Mesenchymal stem cell (in vitro differentiated cells and primary cell): ENCODE data around the gene ACOT8.

Experiments used
- DNase-seq: peaks from one replicate; pipeline ENCODE4 v3.0.0-alpha.2; 2013
- H2AFZ ChIP-seq: one replicate; pipeline ENCODE4 v1.6.1; 2013; ENCODE audit warnings: low read depth, mild to moderate bottlenecking, control low read depth, inconsistent platforms, low read length, moderate library complexity
- H2AK5ac ChIP-seq: 2 replicates; pipeline ENCODE4 v1.6.1; 2013; ENCODE audit warnings: low read length, moderate library complexity, mild to moderate bottlenecking, inconsistent platforms; ENCODE audit not compliant: severe bottlenecking
- H2BK120ac ChIP-seq: one replicate; pipeline ENCODE4 v1.6.1; 2013; ENCODE audit warnings: low read depth, mild to moderate bottlenecking, inconsistent platforms, low read length, moderate library complexity
- H2BK12ac ChIP-seq, 2 experiments: one replicate each; pipeline ENCODE4 v1.6.1; 2013; ENCODE audit warnings: inconsistent platforms in 2 of 2, low read length in 2 of 2, mild to moderate bottlenecking in 2 of 2, moderate library complexity in 2 of 2, control low read depth in 1 of 2
- H2BK15ac ChIP-seq: one replicate; pipeline ENCODE4 v1.6.1; 2013; ENCODE audit warnings: mild to moderate bottlenecking, low read depth, inconsistent platforms; ENCODE audit not compliant: poor library complexity, severe bottlenecking
- H2BK5ac ChIP-seq: 2 replicates; pipeline ENCODE4 v1.6.1; 2013; ENCODE audit warnings: low read depth, mild to moderate bottlenecking, low read length, control low read depth, inconsistent platforms; ENCODE audit not compliant: poor library complexity, severe bottlenecking
- H3K14ac ChIP-seq, 2 experiments: one replicate each; pipeline ENCODE4 v1.6.1; 2013; ENCODE audit warnings: inconsistent platforms in 2 of 2, low read length in 2 of 2, control low read depth in 1 of 2, mild to moderate bottlenecking in 1 of 2, moderate library complexity in 1 of 2
- H3K18ac ChIP-seq, 2 experiments: one replicate each; pipeline ENCODE4 v1.6.1; 2013; ENCODE audit warnings: inconsistent platforms in 2 of 2, low read length in 2 of 2, control low read depth in 1 of 2, low read depth in 1 of 2, mild to moderate bottlenecking in 1 of 2
- H3K23ac ChIP-seq, 2 experiments: one replicate each; pipeline ENCODE4 v1.6.1; 2013; ENCODE audit warnings: inconsistent platforms in 2 of 2, low read length in 2 of 2, mild to moderate bottlenecking in 2 of 2, moderate library complexity in 2 of 2, control low read depth in 1 of 2
- H3K27ac ChIP-seq: 2 replicates; pipeline ENCODE4 v1.5.1; 2013; ENCODE audit warnings: mild to moderate bottlenecking, moderate library complexity, low read length, control low read depth, inconsistent platforms; ENCODE audit not compliant: poor library complexity, severe bottlenecking
- H3K27me3 ChIP-seq, 2 experiments: 2 replicates each; pipeline versions ENCODE4 v1.6.1 to v1.7.0; 2013; ENCODE audit warnings: low read length in 2 of 2, mild to moderate bottlenecking in 2 of 2, moderate library complexity in 2 of 2, control low read depth in 1 of 2, inconsistent platforms in 1 of 2; ENCODE audit not compliant: control insufficient read depth in 1 of 2, insufficient read depth in 1 of 2
- H3K36me3 ChIP-seq, 2 experiments: 2 replicates each; pipeline versions ENCODE4 v1.6.1 to v1.7.0; 2013; ENCODE audit warnings: low read length in 2 of 2, control low read depth in 1 of 2, inconsistent platforms in 1 of 2, low read depth in 1 of 2, mild to moderate bottlenecking in 1 of 2; ENCODE audit not compliant: insufficient read depth in 2 of 2, control insufficient read depth in 1 of 2
- H3K4ac ChIP-seq, 2 experiments: one replicate each; pipeline ENCODE4 v1.6.1; 2013; ENCODE audit warnings: inconsistent platforms in 2 of 2, low read length in 2 of 2, mild to moderate bottlenecking in 2 of 2, moderate library complexity in 2 of 2, control low read depth in 1 of 2, low read depth in 1 of 2
- H3K4me1 ChIP-seq: 2 replicates; pipeline ENCODE4 v1.6.1; 2013; ENCODE audit warnings: low read depth, low read length, control low read depth; ENCODE audit not compliant: control insufficient read depth, insufficient read depth
- H3K4me2 ChIP-seq: 2 replicates; pipeline ENCODE4 v1.6.1; 2013; ENCODE audit warnings: low read length, mild to moderate bottlenecking, inconsistent platforms; ENCODE audit not compliant: poor library complexity, severe bottlenecking
- H3K4me3 ChIP-seq, 2 experiments: 2 replicates each; pipeline versions ENCODE4 v1.5.1 to v1.7.0; 2013; ENCODE audit warnings: low read length in 2 of 2, mild to moderate bottlenecking in 2 of 2, control low read depth in 1 of 2, low read depth in 1 of 2; ENCODE audit not compliant: insufficient read depth in 1 of 2
- H3K79me1 ChIP-seq: replicated peaks from 2 replicates; pipeline ENCODE4 v1.6.1; 2013; ENCODE audit warnings: mild to moderate bottlenecking, control low read depth, low read length, inconsistent platforms; ENCODE audit not compliant: poor library complexity, severe bottlenecking
- H3K9ac ChIP-seq: 2 replicates; pipeline ENCODE4 v1.7.0; 2013; ENCODE audit warnings: mild to moderate bottlenecking, low read length, moderate library complexity
- H3K9me3 ChIP-seq: 2 replicates; pipeline ENCODE4 v1.7.0; 2013; ENCODE audit warnings: mild to moderate bottlenecking, low read length; ENCODE audit not compliant: control insufficient read depth
- H4K8ac ChIP-seq: one replicate; pipeline ENCODE4 v1.6.1; 2013; ENCODE audit warnings: inconsistent platforms, mild to moderate bottlenecking, low read length, moderate library complexity
- H4K91ac ChIP-seq: one replicate; pipeline ENCODE4 v1.6.1; 2013; ENCODE audit warnings: mild to moderate bottlenecking, low read length, inconsistent platforms
- WGBS: methylation state at CpG from one replicate; pipeline ENCODE4 v1.1.7; 2013; ENCODE audit warnings: mixed read lengths; 5-methylcytosine and 5-hydroxymethylcytosine counted together

ACOT8 gene

DNA sequence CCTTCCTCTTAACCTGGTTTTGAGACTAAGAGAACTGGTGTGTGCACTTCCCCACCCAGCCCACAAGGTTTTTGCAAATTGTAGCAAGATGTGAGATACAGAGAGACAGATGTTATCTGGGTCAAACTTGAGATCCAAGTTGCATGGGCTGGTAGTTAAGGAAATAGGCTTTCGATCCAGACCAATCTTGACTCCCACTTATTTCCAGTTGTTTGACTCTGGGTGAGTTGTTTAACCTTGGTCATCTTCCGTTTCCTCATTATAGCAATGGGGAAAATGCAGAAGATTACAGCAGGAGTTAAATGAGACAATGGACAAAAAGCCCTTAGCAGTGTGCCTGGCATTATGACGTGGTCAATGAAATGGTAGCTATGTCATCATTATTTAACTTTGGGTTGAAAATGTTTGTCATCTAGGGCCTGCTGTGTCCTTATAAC lies 21.8 kb downstream of the ACOT8 start:
- Histone ChIP-seq H2AFZ (no peak overlapping the region), H3K4ac (no peak overlapping the region), H3K79me1 (peaks cover 15% of the 10 kb centered on the region), H3K4me1 (peaks cover 14% of the 10 kb centered on the region), H3K27me3 (no peaks in the 10 kb centered on the region), H2BK12ac (peak overlapping the region in 1 of 2 experiments; percentile 43), H3K14ac (peak overlapping the region in 1 of 2 experiments; percentile 46), H3K4me3 (peak overlapping the region in 1 of 2 experiments; percentile 87), H3K9ac (peak overlapping the region; percentile 95), H3K36me3 (peaks cover 18 to 43% of the 10 kb centered on the region in 2 experiments), H3K9me3 (no peaks in the 10 kb centered on the region), H4K8ac (no peak overlapping the region), H3K27ac (no peak overlapping the region), H2BK120ac (no peak overlapping the region), H2BK5ac (no peak overlapping the region), H3K18ac (no peak overlapping the region), H4K91ac (no peak overlapping the region), H2BK15ac (no peak overlapping the region), H2AK5ac (no peak overlapping the region), H3K4me2 (no peak overlapping the region), H3K23ac (no peak overlapping the region)
- DNase-seq = no peak
- WGBS = 90% methylated on average over 3 of the region's 3 CpGs

- Histone ChIP-seq H3K27ac (no peak overlapping the region), H2BK12ac (peak overlapping the region in 1 of 2 experiments; percentile 6)
- 94% methylated on average over 14 of the region's 14 CpGs for WGBS
Observed at GRCh38 chr20:45834797-45835161, 22.4 kb downstream of the ACOT8 start.

DNA sequence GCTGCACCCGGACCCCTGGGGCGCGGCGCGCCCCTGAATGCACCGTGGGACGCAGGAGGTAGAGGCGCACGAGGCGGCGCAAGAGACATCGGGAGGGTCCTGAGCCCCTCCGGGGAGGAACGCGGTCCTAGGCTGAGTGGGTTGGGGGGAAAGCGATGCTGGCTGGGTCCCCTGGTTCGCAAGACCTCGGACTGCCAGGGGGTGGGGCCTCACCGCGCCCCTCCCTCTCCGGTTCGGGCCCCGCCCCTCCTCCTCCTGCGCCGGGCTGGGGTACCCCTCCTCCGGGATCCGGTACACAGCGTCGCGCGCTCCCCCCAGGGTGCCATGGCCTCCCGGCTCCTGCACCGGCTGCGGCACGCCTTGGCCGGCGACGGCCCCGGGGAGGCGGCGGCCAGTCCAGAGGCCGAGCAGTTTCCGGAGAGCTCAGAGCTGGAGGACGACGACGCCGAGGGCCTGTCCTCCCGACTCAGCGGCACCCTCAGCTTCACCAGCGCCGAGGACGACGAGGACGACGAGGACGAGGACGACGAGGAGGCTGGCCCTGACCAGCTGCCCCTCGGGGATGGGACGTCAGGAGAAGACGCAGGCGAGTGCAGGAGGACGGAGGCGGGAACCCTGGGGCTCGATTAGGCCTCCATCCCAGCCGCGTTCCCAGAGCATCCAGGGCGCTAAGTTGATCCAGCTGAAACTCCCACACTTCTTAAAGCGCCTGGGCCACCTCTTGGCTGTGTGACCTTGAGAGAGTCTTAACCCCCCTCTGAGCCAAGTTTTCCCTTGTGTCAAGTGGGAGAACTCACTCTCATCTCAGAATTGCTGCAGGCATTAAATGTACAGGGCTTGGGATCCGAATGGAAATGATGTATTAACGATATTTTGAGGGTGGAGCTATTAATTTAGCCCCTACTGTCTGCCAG lies 23.1 kb downstream of the ACOT8 start:
- DNase-seq = peak; percentile 77
- Histone ChIP-seq H3K79me1 (peaks cover 9% of the 10 kb centered on the region), H2AK5ac (no peak overlapping the region), H4K8ac (peak overlapping the region; percentile 96), H2AFZ (no peak overlapping the region), H3K36me3 (peaks cover 12 to 34% of the 10 kb centered on the region in 2 experiments), H2BK5ac (peak overlapping the region; percentile 69), H3K27ac (peak overlapping the region; percentile 67), H3K18ac (peak overlapping the region; percentile 79 to 98), H3K4me3 (peak overlapping the region; percentile 81 to 87), H3K9me3 (no peaks in the 10 kb centered on the region), H3K4me2 (peak overlapping the region; percentile 92), H2BK120ac (peak overlapping the region; percentile 98), H3K4ac (peak overlapping the region; percentile 74 to 88), H3K4me1 (peaks cover 14% of the 10 kb centered on the region), H4K91ac (peak overlapping the region; percentile 98), H2BK12ac (peak overlapping the region; percentile 5 to 79), H3K9ac (peak overlapping the region; percentile 95), H3K27me3 (no peaks in the 10 kb centered on the region), H3K14ac (peak overlapping the region in 1 of 2 experiments; percentile 76), H3K23ac (peak overlapping the region in 1 of 2 experiments; percentile 40), H2BK15ac (peak overlapping the region; percentile 99)
- WGBS = 6% methylated on average over 68 of the region's 71 CpGs

More at GRCh38 chr20:45834797-45835161, 22.4 kb downstream of the ACOT8 start:
- Histone ChIP-seq H4K8ac (peak overlapping the region; percentile 1), H3K4me3 (peak overlapping the region in 1 of 2 experiments; percentile 87), H3K36me3 (peaks cover 12 to 38% of the 10 kb centered on the region in 2 experiments), H2BK120ac (no peak overlapping the region), H2BK15ac (no peak overlapping the region), H3K4me1 (peaks cover 14% of the 10 kb centered on the region), H2AK5ac (no peak overlapping the region), H3K27me3 (no peaks in the 10 kb centered on the region), H3K23ac (peak overlapping the region in 1 of 2 experiments; percentile 40), H2AFZ (no peak overlapping the region), H3K9ac (peak overlapping the region; percentile 95), H3K79me1 (peaks cover 9% of the 10 kb centered on the region), H4K91ac (no peak overlapping the region), H3K4ac (no peak overlapping the region), H3K9me3 (no peaks in the 10 kb centered on the region), H2BK5ac (no peak overlapping the region), H3K4me2 (peak overlapping the region; percentile 92), H3K18ac (no peak overlapping the region), H3K14ac (no peak overlapping the region)
- no peak for DNase-seq
